H1 (cell line): ENCODE results near the gene APLP1.

ENCODE experiments used
- ASH2L ChIP-seq: fragments of 200-600, 300-600 bp; sonication (generic); IDR thresholded peaks from one replicate; pipeline ENCODE4 v1.7.1; 2017; ENCODE audit warnings: low read length
- BRCA1 ChIP-seq: IDR thresholded peaks from 2 replicates; pipeline ENCODE4 v1.6.1; 2012; ENCODE audit warnings: low read depth, low read length, improper control_type of control experiment
- CHD2 ChIP-seq: IDR thresholded peaks from 2 replicates; pipeline ENCODE4 v1.6.1; 2012; ENCODE audit warnings: low read length, improper control_type of control experiment
- EZH2 ChIP-seq: fragments of 200-600 bp; sonication (generic); IDR thresholded peaks from 2 replicates; pipeline ENCODE4 v1.7.1; 2012; ENCODE audit warnings: low read depth, mild to moderate bottlenecking, moderate library complexity, low read length, inconsistent platforms; ENCODE audit not compliant: severe bottlenecking
- POLR2AphosphoS5 ChIP-seq: IDR thresholded peaks from 2 replicates; pipeline ENCODE4 v1.6.1; 2011; ENCODE audit warnings: low read depth, low read length
- RBBP5 ChIP-seq: IDR thresholded peaks from 2 replicates; pipeline ENCODE4 v1.7.1; 2012; ENCODE audit warnings: low read depth, mild to moderate bottlenecking, inconsistent platforms, low read length, moderate library complexity, borderline replicate concordance
- SP4 ChIP-seq: IDR thresholded peaks from 2 replicates; pipeline ENCODE4 v1.6.1; 2012; ENCODE audit warnings: low read length, inconsistent platforms
- SRF ChIP-seq: IDR thresholded peaks from 2 replicates; pipeline ENCODE4 v1.6.1; 2011; ENCODE audit warnings: mild to moderate bottlenecking, low read depth, low read length, moderate library complexity
- TEAD4 ChIP-seq: IDR thresholded peaks from 2 replicates; pipeline ENCODE4 v1.6.1; 2012; ENCODE audit warnings: low read depth, low read length, inconsistent platforms, mixed read lengths
- TF ChIP-seq, protein P1 (sequence below), 3 experiments: IDR thresholded peaks; 1 replicate in 2 of 3; 2 replicates in 1 of 3; pipeline versions ENCODE4 v1.5.1 to v1.6.1; 2011; ENCODE audit warnings: low read length in 3 of 3, mild to moderate bottlenecking in 3 of 3, inconsistent platforms in 2 of 3, low read depth in 1 of 3, moderate library complexity in 1 of 3; ENCODE audit not compliant: insufficient read depth in 1 of 3; ENCODE audit errors: control extremely low read depth in 1 of 3
- TF ChIP-seq, protein P2 (sequence below): IDR thresholded peaks from 2 replicates; pipeline ENCODE4 v1.6.1; 2012; ENCODE audit warnings: inconsistent platforms
- TF ChIP-seq, protein P3 (sequence below): IDR thresholded peaks from 2 replicates; pipeline ENCODE4 v1.6.1; 2012; ENCODE audit warnings: inconsistent platforms
- TF ChIP-seq, protein P4 (sequence below): IDR thresholded peaks from 2 replicates; pipeline ENCODE4 v1.6.1; 2011; ENCODE audit warnings: low read length, improper control_type of control experiment

DNA sequence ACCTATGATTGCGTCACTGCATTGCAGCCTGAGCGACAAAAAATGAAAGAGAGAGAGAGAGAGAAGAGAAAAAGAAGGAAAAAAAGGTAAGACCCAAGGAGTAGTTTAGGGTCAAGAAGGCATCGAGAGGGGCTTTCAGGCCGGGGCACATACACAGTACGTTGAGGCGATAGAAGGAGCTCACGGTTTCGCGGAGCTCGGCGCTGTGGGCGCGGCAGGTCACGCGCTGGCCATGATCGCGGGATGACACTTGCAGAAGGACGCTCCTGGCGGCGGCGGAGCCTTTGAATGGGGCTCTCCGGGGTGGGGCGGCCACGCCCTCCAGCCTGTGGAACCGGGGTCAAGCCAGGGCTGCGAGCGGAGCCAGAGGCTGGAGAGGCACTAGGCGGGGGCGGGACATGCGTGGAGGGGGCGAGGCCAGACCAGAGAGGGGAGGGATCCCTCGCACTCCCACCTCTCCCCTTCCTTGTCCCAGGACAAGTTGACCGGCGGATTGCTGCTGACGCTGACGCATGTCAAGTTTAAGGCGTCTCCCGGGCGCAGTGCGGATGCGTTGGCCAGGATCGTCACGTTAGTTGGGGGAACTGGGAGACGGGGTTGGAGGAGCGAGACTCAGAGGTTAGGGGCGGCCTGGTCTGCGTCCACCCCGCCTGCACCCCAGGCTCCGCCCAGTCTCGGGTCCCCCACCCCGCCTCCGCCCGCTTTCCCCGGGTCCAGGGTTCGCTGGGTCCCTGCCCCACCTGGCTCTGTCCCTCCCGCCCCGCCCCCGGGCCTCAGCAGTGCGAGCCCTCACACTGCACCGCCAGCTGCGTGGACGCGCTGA lies 22.9 kb upstream of the APLP1 start:
- TF ChIP-seq, protein P1, sequence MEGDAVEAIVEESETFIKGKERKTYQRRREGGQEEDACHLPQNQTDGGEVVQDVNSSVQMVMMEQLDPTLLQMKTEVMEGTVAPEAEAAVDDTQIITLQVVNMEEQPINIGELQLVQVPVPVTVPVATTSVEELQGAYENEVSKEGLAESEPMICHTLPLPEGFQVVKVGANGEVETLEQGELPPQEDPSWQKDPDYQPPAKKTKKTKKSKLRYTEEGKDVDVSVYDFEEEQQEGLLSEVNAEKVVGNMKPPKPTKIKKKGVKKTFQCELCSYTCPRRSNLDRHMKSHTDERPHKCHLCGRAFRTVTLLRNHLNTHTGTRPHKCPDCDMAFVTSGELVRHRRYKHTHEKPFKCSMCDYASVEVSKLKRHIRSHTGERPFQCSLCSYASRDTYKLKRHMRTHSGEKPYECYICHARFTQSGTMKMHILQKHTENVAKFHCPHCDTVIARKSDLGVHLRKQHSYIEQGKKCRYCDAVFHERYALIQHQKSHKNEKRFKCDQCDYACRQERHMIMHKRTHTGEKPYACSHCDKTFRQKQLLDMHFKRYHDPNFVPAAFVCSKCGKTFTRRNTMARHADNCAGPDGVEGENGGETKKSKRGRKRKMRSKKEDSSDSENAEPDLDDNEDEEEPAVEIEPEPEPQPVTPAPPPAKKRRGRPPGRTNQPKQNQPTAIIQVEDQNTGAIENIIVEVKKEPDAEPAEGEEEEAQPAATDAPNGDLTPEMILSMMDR (IDR thresholded peaks at IDR 0.05; ENCODE audit: control extremely low read depth in 1 of 3, insufficient read depth in 1 of 3, low read depth in 1 of 3, low read length in 3 of 3), result no peak
- TF ChIP-seq POLR2AphosphoS5 (no peak), ASH2L (no peak), BRCA1 (no peak), TEAD4 (no peak), EZH2 (peak; percentile 42), SRF (no peak), SP4 (no peak), CHD2 (no peak), RBBP5 (no peak)
- TF ChIP-seq, protein P2, sequence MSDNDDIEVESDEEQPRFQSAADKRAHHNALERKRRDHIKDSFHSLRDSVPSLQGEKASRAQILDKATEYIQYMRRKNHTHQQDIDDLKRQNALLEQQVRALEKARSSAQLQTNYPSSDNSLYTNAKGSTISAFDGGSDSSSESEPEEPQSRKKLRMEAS, result no peak
- TF ChIP-seq, protein P3, sequence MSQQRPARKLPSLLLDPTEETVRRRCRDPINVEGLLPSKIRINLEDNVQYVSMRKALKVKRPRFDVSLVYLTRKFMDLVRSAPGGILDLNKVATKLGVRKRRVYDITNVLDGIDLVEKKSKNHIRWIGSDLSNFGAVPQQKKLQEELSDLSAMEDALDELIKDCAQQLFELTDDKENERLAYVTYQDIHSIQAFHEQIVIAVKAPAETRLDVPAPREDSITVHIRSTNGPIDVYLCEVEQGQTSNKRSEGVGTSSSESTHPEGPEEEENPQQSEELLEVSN, result no peak
- TF ChIP-seq, protein P4, sequence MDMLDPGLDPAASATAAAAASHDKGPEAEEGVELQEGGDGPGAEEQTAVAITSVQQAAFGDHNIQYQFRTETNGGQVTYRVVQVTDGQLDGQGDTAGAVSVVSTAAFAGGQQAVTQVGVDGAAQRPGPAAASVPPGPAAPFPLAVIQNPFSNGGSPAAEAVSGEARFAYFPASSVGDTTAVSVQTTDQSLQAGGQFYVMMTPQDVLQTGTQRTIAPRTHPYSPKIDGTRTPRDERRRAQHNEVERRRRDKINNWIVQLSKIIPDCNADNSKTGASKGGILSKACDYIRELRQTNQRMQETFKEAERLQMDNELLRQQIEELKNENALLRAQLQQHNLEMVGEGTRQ, result no peak
